Loucy (cell line): ENCODE results near the gene FBXO9.

ENCODE experiments used
- H2AFZ ChIP-seq: fragments of 200-600 bp; sonication (generic); 2 replicates; pipeline ENCODE4 v1.6.0; 2016; ENCODE audit warnings: antibody characterized with exemption, mild to moderate bottlenecking, low read length, moderate library complexity
- H3F3A ChIP-seq: fragments of 200-600 bp; 2 replicates; pipeline ENCODE4 v1.6.0; 2016; ENCODE audit warnings: antibody characterized with exemption, low read depth, mild to moderate bottlenecking
- H3K27me3 ChIP-seq: fragments of 200-600 bp; sonication (generic); 2 replicates; pipeline ENCODE4 v1.6.1; 2014; ENCODE audit warnings: low read length, mild to moderate bottlenecking; ENCODE audit not compliant: insufficient read depth, poor library complexity, severe bottlenecking
- H3K36me3 ChIP-seq: fragments of 200-600 bp; sonication (generic); 2 replicates; pipeline ENCODE4 v1.6.1; 2016; ENCODE audit warnings: low read length; ENCODE audit not compliant: insufficient read depth
- H3K4me1 ChIP-seq: fragments of 200-600 bp; sonication (generic); 2 replicates; pipeline ENCODE4 v1.5.1; 2014; ENCODE audit warnings: low read length, mild to moderate bottlenecking; ENCODE audit not compliant: insufficient read depth, poor library complexity, severe bottlenecking
- H3K4me2 ChIP-seq: fragments of 200-600 bp; sonication (generic); 2 replicates; pipeline ENCODE4 v1.6.0; 2014; ENCODE audit warnings: antibody characterized with exemption, low read length, low read depth, mild to moderate bottlenecking; ENCODE audit not compliant: poor library complexity, severe bottlenecking
- H3K4me3 ChIP-seq: fragments of 200-600 bp; sonication (generic); 2 replicates; pipeline ENCODE4 v1.5.1; 2014; ENCODE audit warnings: low read length, mild to moderate bottlenecking, mixed read lengths; ENCODE audit not compliant: poor library complexity, severe bottlenecking
- H3K79me2 ChIP-seq: fragments of 200-600 bp; sonication (generic); 2 replicates; pipeline ENCODE4 v1.6.1; 2014; ENCODE audit warnings: low read length; ENCODE audit not compliant: insufficient read depth
- H3K9ac ChIP-seq: fragments of 200-600 bp; sonication (generic); 2 replicates; pipeline ENCODE4 v1.6.0; 2014; ENCODE audit warnings: mild to moderate bottlenecking, low read depth, low read length, moderate library complexity; ENCODE audit not compliant: poor library complexity, severe bottlenecking
- H3K9me2 ChIP-seq: fragments of 200-600 bp; sonication (generic); replicated peaks from 2 replicates; pipeline ENCODE4 v1.6.1; 2016; ENCODE audit warnings: low read depth, low read length, mixed read lengths
- H3K9me3 ChIP-seq: fragments of 200-600 bp; sonication (generic); 2 replicates; pipeline ENCODE4 v1.6.1; 2014; ENCODE audit warnings: mild to moderate bottlenecking, antibody characterized with exemption, low read length, low read depth; ENCODE audit not compliant: insufficient read depth
- H4K20me1 ChIP-seq: fragments of 200-600 bp; sonication (generic); 2 replicates; pipeline ENCODE4 v1.6.0; 2014; ENCODE audit warnings: antibody characterized with exemption, low read length, mild to moderate bottlenecking; ENCODE audit not compliant: insufficient read depth, poor library complexity, severe bottlenecking
- EZH2phosphoT487 ChIP-seq: fragments of 200-600 bp; IDR thresholded peaks from 2 replicates; pipeline ENCODE4 v1.6.1; 2018; ENCODE audit warnings: antibody characterized with exemption, mild to moderate bottlenecking, moderate library complexity, borderline replicate concordance
- TF ChIP-seq, protein P1 (sequence below): fragments of 200-600 bp; sonication (generic); conservative IDR thresholded peaks from 2 replicates; pipeline ENCODE4 v1.5.1; 2014; ENCODE audit warnings: mild to moderate bottlenecking, antibody characterized with exemption, low read length

FBXO9 gene

DNA sequence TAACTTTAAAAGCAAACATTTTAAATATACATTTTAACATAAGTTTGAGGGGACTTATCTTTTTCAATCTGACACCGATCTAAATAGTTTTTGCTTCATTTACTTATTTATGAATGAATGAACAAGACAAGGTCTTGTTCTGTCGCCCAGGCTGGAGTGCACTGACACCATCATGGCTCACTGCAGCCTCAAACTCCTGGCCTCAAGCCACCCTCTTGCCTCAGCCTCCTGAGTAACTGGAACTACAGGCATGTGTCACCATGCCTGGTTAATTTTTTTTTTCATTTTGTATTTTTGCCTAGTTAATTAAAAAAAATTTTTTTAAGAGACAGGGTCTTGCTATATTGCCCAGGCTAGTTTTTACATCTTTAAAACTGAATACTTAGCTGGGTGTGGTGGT is 25.4 kb downstream of the FBXO9 start:
- Histone ChIP-seq H3K79me2 (no peaks in the 10 kb centered on the region), H3K4me3 (no peak overlapping the region), H3K9ac (no peak overlapping the region), H3K9me3 (no peaks in the 10 kb centered on the region), H4K20me1 (no peaks in the 10 kb centered on the region), H3K4me1 (no peaks in the 10 kb centered on the region), H3F3A (no peaks in the 10 kb centered on the region), H2AFZ (no peak overlapping the region), H3K36me3 (peaks cover 52% of the 10 kb centered on the region; the same call in 1 of the 2 replicates), H3K9me2 (no peaks in the 10 kb centered on the region), H3K27me3 (no peaks in the 10 kb centered on the region), H3K4me2 (no peak overlapping the region)
- TF ChIP-seq EZH2phosphoT487: no peak
- TF ChIP-seq, protein P1, sequence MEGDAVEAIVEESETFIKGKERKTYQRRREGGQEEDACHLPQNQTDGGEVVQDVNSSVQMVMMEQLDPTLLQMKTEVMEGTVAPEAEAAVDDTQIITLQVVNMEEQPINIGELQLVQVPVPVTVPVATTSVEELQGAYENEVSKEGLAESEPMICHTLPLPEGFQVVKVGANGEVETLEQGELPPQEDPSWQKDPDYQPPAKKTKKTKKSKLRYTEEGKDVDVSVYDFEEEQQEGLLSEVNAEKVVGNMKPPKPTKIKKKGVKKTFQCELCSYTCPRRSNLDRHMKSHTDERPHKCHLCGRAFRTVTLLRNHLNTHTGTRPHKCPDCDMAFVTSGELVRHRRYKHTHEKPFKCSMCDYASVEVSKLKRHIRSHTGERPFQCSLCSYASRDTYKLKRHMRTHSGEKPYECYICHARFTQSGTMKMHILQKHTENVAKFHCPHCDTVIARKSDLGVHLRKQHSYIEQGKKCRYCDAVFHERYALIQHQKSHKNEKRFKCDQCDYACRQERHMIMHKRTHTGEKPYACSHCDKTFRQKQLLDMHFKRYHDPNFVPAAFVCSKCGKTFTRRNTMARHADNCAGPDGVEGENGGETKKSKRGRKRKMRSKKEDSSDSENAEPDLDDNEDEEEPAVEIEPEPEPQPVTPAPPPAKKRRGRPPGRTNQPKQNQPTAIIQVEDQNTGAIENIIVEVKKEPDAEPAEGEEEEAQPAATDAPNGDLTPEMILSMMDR: no peak

DNA sequence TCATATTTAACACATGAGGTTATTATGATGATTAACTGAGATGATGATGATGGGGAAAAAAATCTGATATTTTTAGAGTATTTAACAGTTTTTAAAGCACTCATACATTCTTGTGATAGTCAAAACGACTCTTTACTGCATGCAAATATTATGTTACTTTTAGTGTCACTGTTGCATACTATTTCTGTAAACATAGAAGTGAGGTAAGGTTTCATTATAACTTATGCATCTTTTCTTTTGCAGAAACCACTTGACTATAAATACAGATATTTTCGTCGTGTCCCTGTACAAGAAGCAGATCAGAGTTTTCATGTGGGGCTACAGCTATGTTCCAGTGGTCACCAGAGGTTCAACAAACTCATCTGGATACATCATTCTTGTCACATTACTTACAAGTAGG is 30.1 kb downstream of the FBXO9 start:
- H3K36me3 ChIP-seq: peaks cover 63% of the 10 kb centered on the region; the same call in 1 of the 2 replicates
- no peaks in the 10 kb centered on the region for H3K27me3 ChIP-seq
- H3K9ac ChIP-seq: no peak overlapping the region
- no peaks in the 10 kb centered on the region for H3F3A ChIP-seq
- no peaks in the 10 kb centered on the region for H3K9me3 ChIP-seq
- H4K20me1 ChIP-seq: no peaks in the 10 kb centered on the region
- no peaks in the 10 kb centered on the region for H3K79me2 ChIP-seq
- H3K4me3 ChIP-seq: no peak overlapping the region
- no peaks in the 10 kb centered on the region for H3K4me1 ChIP-seq
- no peaks in the 10 kb centered on the region for H3K9me2 ChIP-seq
- H3K4me2 ChIP-seq: no peak overlapping the region
- TF ChIP-seq, protein P1: no peak
- no peak for TF ChIP-seq EZH2phosphoT487
- H2AFZ ChIP-seq: no peak overlapping the region

GRCh38 chr6:53095716-53096115 is 30.5 kb downstream of the FBXO9 start:
- Histone ChIP-seq H3K9me2 (no peaks in the 10 kb centered on the region), H3K4me2 (no peak overlapping the region), H3K79me2 (no peaks in the 10 kb centered on the region), H3F3A (no peaks in the 10 kb centered on the region), H2AFZ (no peak overlapping the region), H3K27me3 (no peaks in the 10 kb centered on the region), H3K4me1 (no peaks in the 10 kb centered on the region), H4K20me1 (no peaks in the 10 kb centered on the region), H3K36me3 (peaks cover 61% of the 10 kb centered on the region; the same call in 1 of the 2 replicates), H3K9me3 (no peaks in the 10 kb centered on the region), H3K9ac (no peak overlapping the region), H3K4me3 (no peak overlapping the region)
- TF ChIP-seq EZH2phosphoT487: no peak
- TF ChIP-seq, protein P1: no peak
